SK-N-MC (cell line): Measurements from ENCODE around the gene TRIP6.

Experiments used
- EZH2 ChIP-seq: fragments of 200-600 bp; sonication (generic); IDR thresholded peaks from one replicate; pipeline ENCODE4 v1.6.1; 2017; ENCODE audit warnings: antibody characterized with exemption
- FOXP2 ChIP-seq: optimal IDR thresholded peaks from 2 replicates; pipeline ENCODE3; 2011; ENCODE audit warnings: mild to moderate bottlenecking, moderate library complexity; ENCODE audit not compliant: insufficient read depth; ENCODE audit errors: extremely low read length, control extremely low read depth
- POLR2AphosphoS5 ChIP-seq: IDR thresholded peaks from 2 replicates; pipeline ENCODE4 v1.6.1; 2012; ENCODE audit warnings: mild to moderate bottlenecking, low read depth, low read length, borderline replicate concordance

DNA sequence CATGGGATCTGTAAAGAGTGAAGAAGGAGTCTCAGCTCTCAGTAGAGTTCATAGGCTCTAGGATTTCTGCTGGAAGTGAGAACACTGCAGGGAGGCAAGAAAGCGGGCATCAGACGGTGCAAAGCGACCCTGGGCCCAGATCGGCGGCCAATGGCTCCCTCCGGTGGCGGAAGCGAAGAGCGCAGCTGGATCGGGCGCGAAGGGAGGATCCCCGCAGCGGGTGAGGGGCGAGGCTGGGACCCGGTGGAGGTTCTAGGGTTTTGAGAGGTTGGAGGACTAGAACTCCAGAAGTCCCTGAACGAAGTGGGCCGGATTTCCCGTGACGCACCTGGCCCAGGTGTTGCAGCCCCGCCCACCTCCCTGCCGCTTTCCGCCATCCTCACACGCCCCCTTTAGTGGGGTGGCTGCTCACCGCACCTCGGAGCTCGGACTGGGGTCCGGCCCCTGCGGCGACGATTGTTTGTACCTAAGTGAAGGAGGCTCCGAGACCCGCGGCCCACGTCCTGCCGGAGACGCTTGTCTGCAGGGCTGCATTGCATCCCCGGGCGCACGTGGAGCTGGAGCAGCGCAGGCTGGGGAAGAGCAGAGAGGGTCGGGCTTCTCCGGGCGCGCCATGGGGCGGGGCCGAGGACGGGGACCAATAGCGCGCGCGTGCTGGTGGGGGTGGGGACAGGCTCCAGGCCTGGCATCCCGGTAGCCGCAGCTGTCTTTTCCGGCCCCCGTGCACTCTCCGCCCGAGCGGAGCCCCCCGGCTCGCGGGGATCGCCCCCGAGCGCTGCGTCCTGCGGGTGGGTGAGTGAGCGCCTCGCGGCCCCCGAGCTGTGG lies 14.9 kb upstream of the TRIP6 start, which contains the start of gene SLC12A9:
- TF ChIP-seq POLR2AphosphoS5 = peak; percentile 76; the same call in 1 of the 2 replicates
- no peak for TF ChIP-seq EZH2
- TF ChIP-seq FOXP2 = no peak
